ENCODE results near the gene CMTM4. TPM values are rescaled to one million over a fixed set of nuclear protein-coding genes. Genes with fewer than 3 reads are reported as not detected.

Gene CMTM4
- total RNA-seq, 6 experiments from 2014 or later, result 5.1 to 14.8 (median 8.0) TPM

DNA sequence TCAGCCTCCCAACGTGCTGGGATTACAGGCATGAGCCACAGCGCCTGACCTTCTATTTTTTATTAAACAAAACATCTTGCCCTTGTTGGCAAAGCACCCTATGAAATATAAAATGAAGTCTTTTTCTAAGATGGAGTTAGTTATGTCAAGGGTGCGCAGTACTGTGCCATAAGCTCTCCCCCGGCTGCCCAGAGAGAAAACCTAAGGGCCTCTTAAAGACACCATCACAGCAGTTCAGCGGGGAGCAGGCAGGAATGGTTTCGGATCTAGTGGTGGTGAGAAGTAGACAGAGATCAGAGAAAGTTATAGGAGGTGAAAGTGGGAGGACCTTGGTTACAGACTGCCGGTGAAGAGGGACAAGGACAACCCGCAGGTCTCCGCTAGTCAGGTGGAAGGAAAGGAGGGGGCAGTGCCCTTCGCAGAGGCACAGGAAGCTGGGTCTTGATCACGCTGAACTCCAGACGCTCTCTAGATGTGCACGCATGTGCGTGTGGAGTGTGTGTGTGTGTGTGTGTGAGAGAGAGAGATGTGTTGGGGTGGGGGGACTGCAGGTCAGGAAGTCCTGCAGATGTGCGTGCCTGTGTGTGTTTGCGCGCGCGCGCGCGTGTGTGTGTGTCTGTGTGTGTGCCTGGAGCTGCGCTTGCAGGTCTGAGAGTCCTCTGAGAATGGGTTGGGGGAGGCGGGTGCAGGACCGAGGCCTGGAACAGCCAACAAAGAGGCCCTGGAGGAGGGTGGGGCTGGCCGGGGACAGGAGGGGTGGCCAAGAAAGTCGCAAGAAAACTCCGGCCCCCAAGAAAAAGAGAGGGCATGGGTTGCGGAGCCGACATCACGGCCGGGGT is 92.8 kb downstream of the CMTM4 start:
- DNase-seq (peak in 1 of 3 donors; percentile 49), ATAC-seq (peak; percentile 1 to 31 (median 16))
- peak overlapping the region; percentile 52 to 67 (median 66) for H3K4me3 ChIP-seq
- intact Hi-C loops (cut with DNase I), result loop anchor here (10.0 kb wide), 2 partner anchors 129 to 179 kb away; partner anchors contain the start of gene BEAN1 (in 1 of the 2)
- H3K4me1 ChIP-seq, result peaks cover 0 to 2% (median 1%) of the 10 kb centered on the region in 4 donors
- peak overlapping the region in 2 of 3 donors; percentile 71 to 89 for H3K27ac ChIP-seq
- no peaks in the 10 kb centered on the region for H3K27me3 ChIP-seq
- TF ChIP-seq POLR2A (IDR thresholded peaks at IDR 0.05), result no peak
- TF ChIP-seq, protein P1, sequence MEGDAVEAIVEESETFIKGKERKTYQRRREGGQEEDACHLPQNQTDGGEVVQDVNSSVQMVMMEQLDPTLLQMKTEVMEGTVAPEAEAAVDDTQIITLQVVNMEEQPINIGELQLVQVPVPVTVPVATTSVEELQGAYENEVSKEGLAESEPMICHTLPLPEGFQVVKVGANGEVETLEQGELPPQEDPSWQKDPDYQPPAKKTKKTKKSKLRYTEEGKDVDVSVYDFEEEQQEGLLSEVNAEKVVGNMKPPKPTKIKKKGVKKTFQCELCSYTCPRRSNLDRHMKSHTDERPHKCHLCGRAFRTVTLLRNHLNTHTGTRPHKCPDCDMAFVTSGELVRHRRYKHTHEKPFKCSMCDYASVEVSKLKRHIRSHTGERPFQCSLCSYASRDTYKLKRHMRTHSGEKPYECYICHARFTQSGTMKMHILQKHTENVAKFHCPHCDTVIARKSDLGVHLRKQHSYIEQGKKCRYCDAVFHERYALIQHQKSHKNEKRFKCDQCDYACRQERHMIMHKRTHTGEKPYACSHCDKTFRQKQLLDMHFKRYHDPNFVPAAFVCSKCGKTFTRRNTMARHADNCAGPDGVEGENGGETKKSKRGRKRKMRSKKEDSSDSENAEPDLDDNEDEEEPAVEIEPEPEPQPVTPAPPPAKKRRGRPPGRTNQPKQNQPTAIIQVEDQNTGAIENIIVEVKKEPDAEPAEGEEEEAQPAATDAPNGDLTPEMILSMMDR (IDR thresholded peaks at IDR 0.05), result no peak
- no peaks in the 10 kb centered on the region for H3K9me3 ChIP-seq
- 19% methylated on average over 29 of the region's 32 CpGs for WGBS (ENCODE audit: insufficient coverage, low coverage, low lambda C conversion rate, missing lambda C conversion rate)
- H3K36me3 ChIP-seq, result no peaks in the 10 kb centered on the region

DNA sequence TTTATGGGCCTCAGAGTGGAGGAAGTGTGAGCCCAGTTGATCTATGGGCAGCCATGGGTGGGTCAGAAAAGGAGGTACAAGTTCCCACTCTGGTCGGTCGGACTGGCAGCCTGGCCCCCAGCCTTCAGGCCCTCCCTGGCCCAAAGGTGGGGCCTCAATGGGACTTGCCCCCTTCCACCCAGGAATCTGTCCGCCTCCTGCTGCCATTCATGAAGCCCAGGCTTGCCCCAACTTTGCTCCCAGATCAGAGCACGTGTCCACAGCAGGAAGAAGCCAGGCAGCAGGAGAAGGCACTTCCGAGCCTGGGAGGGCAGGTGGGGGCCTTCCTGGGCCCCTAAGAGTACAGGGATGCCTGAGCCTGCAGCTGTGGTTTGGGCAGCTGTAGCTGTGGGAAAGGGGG is 95.1 kb downstream of the CMTM4 start:
- no peaks in the 10 kb centered on the region for H3K4me1 ChIP-seq
- no CpG with 5 or more reads among the region's 5 CpGs for WGBS (ENCODE audit: insufficient coverage, low coverage, low lambda C conversion rate, missing lambda C conversion rate)
- ATAC-seq, result no peak
- intact Hi-C loops (cut with DNase I), result loop anchor here (10.0 kb wide), 2 partner anchors 127 to 177 kb away; partner anchors contain the start of gene BEAN1 (in 1 of the 2)
- no peak for TF ChIP-seq POLR2A (IDR thresholded peaks at IDR 0.05)
- TF ChIP-seq, protein P1 (IDR thresholded peaks at IDR 0.05), result no peak
- no peak for DNase-seq
- H3K4me3 ChIP-seq, result no peak overlapping the region
- no peaks in the 10 kb centered on the region for H3K9me3 ChIP-seq
- no peak overlapping the region for H3K27ac ChIP-seq
- no peaks in the 10 kb centered on the region for H3K27me3 ChIP-seq
- no peaks in the 10 kb centered on the region for H3K36me3 ChIP-seq

DNA sequence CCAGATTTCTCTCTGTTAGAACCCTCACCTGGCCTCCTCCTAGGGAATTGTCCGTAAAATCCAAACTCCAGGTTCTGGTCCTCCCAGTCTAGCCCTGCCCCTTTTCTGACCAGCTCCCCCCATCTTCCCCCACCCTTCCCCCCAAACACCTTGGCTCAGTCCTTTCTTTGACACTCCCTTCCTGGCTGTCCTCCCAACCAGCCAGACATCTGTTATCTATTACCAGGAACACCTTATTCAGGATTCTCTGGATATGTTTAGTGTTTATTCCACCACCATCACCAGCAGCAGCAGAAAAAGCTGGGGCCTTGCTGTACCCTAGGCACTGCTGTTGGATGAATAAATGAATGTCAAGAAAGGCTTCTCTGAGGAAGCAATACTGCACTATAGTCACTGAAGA is 96.1 kb downstream of the CMTM4 start:
- Histone ChIP-seq H3K4me3 (no peak overlapping the region), H3K27me3 (no peaks in the 10 kb centered on the region), H3K9me3 (no peaks in the 10 kb centered on the region), H3K27ac (no peak overlapping the region), H3K36me3 (no peaks in the 10 kb centered on the region), H3K4me1 (no peaks in the 10 kb centered on the region)
- intact Hi-C loops (cut with DNase I), result loop anchor here (10.0 kb wide), 2 partner anchors 126 to 176 kb away; partner anchors contain the start of gene BEAN1 (in 1 of the 2)
- no peak for ATAC-seq
- TF ChIP-seq, protein P1 (IDR thresholded peaks at IDR 0.05), result no peak
- WGBS (ENCODE audit: insufficient coverage, low coverage, low lambda C conversion rate, missing lambda C conversion rate), result 100% methylated on average over 1 of the region's 1 CpG
- DNase-seq, result no peak

DNA sequence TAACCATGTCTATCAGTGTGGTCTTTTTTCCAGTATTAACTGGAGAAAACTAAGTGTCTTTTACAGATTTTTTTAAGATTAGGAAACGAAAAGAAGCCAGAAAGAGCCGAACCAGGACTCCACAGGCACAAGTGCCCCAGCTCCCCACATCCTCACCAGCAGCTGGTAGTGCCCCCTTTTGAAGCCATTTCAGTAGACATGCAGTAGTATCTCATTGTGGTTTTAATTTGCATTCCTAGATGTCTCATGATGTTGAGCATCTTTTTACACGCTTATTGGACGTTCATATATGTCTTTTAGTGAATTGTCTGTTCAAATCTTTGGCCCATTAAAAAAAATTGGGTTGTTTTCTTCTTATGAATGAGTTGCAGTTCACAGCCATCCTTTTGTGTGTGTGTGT is 96.8 kb downstream of the CMTM4 start:
- Histone ChIP-seq H3K36me3 (no peaks in the 10 kb centered on the region), H3K9me3 (no peaks in the 10 kb centered on the region), H3K27me3 (no peaks in the 10 kb centered on the region), H3K4me1 (no peaks in the 10 kb centered on the region), H3K4me3 (no peak overlapping the region), H3K27ac (no peak overlapping the region)
- no peak for DNase-seq
- no peak for TF ChIP-seq POLR2A (IDR thresholded peaks at IDR 0.05)
- TF ChIP-seq, protein P1 (IDR thresholded peaks at IDR 0.05), result no peak
- ATAC-seq, result no peak
- intact Hi-C loops (cut with DNase I), result loop anchor here (10.0 kb wide), 2 partner anchors 125 to 175 kb away; partner anchors contain the start of gene BEAN1 (in 1 of the 2)
- WGBS (ENCODE audit: insufficient coverage, low coverage, low lambda C conversion rate, missing lambda C conversion rate), result 84% methylated on average over 4 of the region's 4 CpGs
